MM.1S (cell line): Measurements from ENCODE around the gene IRX6.
A peak's percentile ranks its signal among the peaks of the same experiment; 100 is the strongest.

Experiments used
- DNase-seq: peaks from one replicate; pipeline ENCODE4 v3.0.0-alpha.2; 2015
- H2AFZ ChIP-seq: fragments of 300-600 bp; sonication (generic); 2 replicates; pipeline ENCODE4 v1.6.0; 2016; ENCODE audit warnings: antibody characterized with exemption, low read length
- H3F3A ChIP-seq: fragments of 300-600 bp; sonication (generic); 2 replicates; pipeline ENCODE4 v1.6.1; 2016; ENCODE audit warnings: mild to moderate bottlenecking, antibody characterized with exemption, low read length, moderate library complexity, mixed read lengths; ENCODE audit not compliant: insufficient read depth
- H3K27ac ChIP-seq: fragments of 300-600 bp; sonication (generic); 2 replicates; pipeline ENCODE4 v1.5.1; 2016; ENCODE audit warnings: mild to moderate bottlenecking, low read length
- H3K27me3 ChIP-seq: fragments of 300-600 bp; sonication (generic); replicated peaks from 2 replicates; pipeline ENCODE4 v1.6.0; 2016; ENCODE audit warnings: low read length; ENCODE audit not compliant: insufficient read depth
- H3K36me3 ChIP-seq: fragments of 300-600 bp; sonication (generic); replicated peaks from 2 replicates; pipeline ENCODE4 v1.6.1; 2016; ENCODE audit warnings: mild to moderate bottlenecking, low read length, mixed read lengths; ENCODE audit not compliant: insufficient read depth
- H3K4me1 ChIP-seq: fragments of 300-600 bp; sonication (generic); 2 replicates; pipeline ENCODE4 v1.6.1; 2016; ENCODE audit warnings: low read length, mixed read lengths
- H3K4me2 ChIP-seq: fragments of 300-600 bp; sonication (generic); 2 replicates; pipeline ENCODE4 v1.6.0; 2016; ENCODE audit warnings: low read depth, low read length
- H3K4me3 ChIP-seq: fragments of 300-600 bp; sonication (generic); 2 replicates; pipeline ENCODE4 v1.5.1; 2016; ENCODE audit warnings: low read length, mixed read lengths
- H3K79me2 ChIP-seq: fragments of 300-600 bp; sonication (generic); 2 replicates; pipeline ENCODE4 v1.6.1; 2016; ENCODE audit warnings: mixed run types, low read length, mixed read lengths
- H3K9ac ChIP-seq: fragments of 300-600 bp; sonication (generic); 2 replicates; pipeline ENCODE4 v1.6.1; 2016; ENCODE audit warnings: low read length, mixed read lengths
- H3K9me2 ChIP-seq: fragments of 300-600 bp; sonication (generic); replicated peaks from 2 replicates; pipeline ENCODE4 v1.6.1; 2016; ENCODE audit warnings: mild to moderate bottlenecking, low read length, mixed read lengths; ENCODE audit not compliant: insufficient read depth
- H3K9me3 ChIP-seq: fragments of 300-600 bp; sonication (generic); replicated peaks from 2 replicates; pipeline ENCODE4 v1.6.1; 2016; ENCODE audit warnings: mild to moderate bottlenecking, low read length, mixed read lengths; ENCODE audit not compliant: insufficient read depth
- H4K20me1 ChIP-seq: fragments of 300-600 bp; sonication (generic); 2 replicates; pipeline ENCODE4 v1.6.1; 2016; ENCODE audit warnings: mild to moderate bottlenecking, low read length, moderate library complexity, mixed read lengths; ENCODE audit not compliant: insufficient read depth
- EZH2 ChIP-seq: fragments of 300-600 bp; sonication (generic); optimal IDR thresholded peaks from 2 replicates; pipeline ENCODE3; 2017; ENCODE audit warnings: low read depth, mild to moderate bottlenecking, antibody characterized with exemption, low read length, mixed read lengths
- EZH2phosphoT487 ChIP-seq: fragments of 300-600 bp; sonication (generic); IDR thresholded peaks from 2 replicates; pipeline ENCODE4 v1.6.1; 2018; ENCODE audit warnings: antibody characterized with exemption, low read length
- TF ChIP-seq, protein P1 (sequence below): fragments of 300-600 bp; sonication (generic); IDR thresholded peaks from 2 replicates; pipeline ENCODE4 v1.5.1; 2016; ENCODE audit warnings: antibody characterized with exemption, low read length, mixed read lengths

Gene IRX6

DNA sequence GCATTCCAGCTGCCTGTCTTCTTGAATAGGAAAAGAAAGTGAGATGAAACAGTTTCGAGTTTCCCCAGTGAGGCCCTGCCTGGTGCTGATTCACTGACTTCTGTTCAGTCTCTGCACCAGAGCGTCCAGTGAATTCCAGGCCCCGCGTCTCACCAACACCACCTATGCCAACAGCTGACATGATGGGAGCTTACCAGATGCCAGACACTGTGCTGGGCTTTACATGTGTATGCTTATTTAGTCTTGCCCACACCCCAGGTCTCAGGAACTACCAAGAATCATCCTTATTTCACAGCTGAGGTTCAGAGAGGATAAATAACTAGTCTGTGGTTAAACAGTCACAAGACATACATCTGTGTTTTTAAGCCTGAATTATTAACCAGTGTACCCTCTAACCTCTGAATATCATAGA lies 29.1 kb upstream of the IRX6 start:
- H3K9ac ChIP-seq: no peak overlapping the region
- no peaks in the 10 kb centered on the region for H3K9me2 ChIP-seq
- DNase-seq: no peak
- no peak overlapping the region for H2AFZ ChIP-seq
- H4K20me1 ChIP-seq: no peaks in the 10 kb centered on the region
- H3K9me3 ChIP-seq: no peaks in the 10 kb centered on the region
- H3K27me3 ChIP-seq: no peaks in the 10 kb centered on the region
- H3K36me3 ChIP-seq: no peaks in the 10 kb centered on the region
- TF ChIP-seq EZH2 (no peak), EZH2phosphoT487 (no peak)
- TF ChIP-seq, protein P1, sequence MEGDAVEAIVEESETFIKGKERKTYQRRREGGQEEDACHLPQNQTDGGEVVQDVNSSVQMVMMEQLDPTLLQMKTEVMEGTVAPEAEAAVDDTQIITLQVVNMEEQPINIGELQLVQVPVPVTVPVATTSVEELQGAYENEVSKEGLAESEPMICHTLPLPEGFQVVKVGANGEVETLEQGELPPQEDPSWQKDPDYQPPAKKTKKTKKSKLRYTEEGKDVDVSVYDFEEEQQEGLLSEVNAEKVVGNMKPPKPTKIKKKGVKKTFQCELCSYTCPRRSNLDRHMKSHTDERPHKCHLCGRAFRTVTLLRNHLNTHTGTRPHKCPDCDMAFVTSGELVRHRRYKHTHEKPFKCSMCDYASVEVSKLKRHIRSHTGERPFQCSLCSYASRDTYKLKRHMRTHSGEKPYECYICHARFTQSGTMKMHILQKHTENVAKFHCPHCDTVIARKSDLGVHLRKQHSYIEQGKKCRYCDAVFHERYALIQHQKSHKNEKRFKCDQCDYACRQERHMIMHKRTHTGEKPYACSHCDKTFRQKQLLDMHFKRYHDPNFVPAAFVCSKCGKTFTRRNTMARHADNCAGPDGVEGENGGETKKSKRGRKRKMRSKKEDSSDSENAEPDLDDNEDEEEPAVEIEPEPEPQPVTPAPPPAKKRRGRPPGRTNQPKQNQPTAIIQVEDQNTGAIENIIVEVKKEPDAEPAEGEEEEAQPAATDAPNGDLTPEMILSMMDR: no peak
- H3K4me1 ChIP-seq: peaks cover 11% of the 10 kb centered on the region
- H3K27ac ChIP-seq: 0 out of 2 replicates have a peak overlapping the region, but pooled peaks have one; percentile 16
- H3K79me2 ChIP-seq: no peaks in the 10 kb centered on the region
- no peak overlapping the region for H3K4me3 ChIP-seq
- no peaks in the 10 kb centered on the region for H3F3A ChIP-seq
- peak overlapping the region; percentile 21; the same call in 1 of the 2 replicates for H3K4me2 ChIP-seq

DNA sequence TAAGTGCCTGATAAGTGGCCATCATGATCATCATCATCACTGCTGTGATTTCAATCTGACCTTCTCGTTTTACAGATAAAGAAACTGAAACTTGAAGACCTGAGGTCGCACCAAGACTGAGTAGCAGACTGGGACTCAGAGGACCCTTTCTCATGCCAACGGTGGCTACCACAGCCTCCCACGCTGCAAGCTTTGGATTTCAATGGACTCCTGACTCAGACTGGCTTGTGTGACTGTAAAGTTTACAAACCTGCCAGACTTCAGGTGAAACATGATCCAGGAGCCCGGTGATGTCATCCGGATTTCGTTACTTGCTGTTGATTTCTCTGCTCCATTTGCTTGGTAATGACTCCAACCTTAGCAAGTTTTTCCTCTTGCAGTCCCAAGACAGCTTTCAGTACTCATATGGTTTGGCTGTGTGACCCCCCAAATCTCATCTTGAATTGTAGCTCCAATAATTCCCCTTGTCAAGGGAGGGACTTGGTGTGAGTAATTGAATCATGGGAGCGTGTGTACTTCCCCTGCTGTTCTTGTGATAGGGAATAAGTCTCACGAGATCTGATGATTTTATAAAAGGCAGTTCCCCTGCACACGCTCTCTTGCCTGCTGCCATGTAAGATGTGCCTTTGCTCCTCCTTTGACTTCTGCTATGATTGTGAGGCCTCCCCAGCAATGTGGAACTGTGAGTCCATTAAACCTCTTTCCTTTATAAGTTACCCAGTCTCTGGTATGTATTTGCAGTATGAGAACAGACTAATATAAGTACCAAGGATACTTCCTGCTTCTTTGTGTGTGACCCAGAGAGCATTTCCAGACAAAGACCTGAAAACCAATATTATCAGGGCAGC lies 26.7 kb upstream of the IRX6 start:
- H3K27me3 ChIP-seq: no peaks in the 10 kb centered on the region
- no peaks in the 10 kb centered on the region for H3K36me3 ChIP-seq
- H3K9me3 ChIP-seq: no peaks in the 10 kb centered on the region
- H3K4me3 ChIP-seq: no peak overlapping the region
- TF ChIP-seq EZH2phosphoT487 (no peak), EZH2 (no peak)
- TF ChIP-seq, protein P1: no peak
- no peaks in the 10 kb centered on the region for H3K9me2 ChIP-seq
- H3K9ac ChIP-seq: no peak overlapping the region
- H3K79me2 ChIP-seq: no peaks in the 10 kb centered on the region
- no peak for DNase-seq
- no peak overlapping the region for H3K27ac ChIP-seq
- H3F3A ChIP-seq: no peaks in the 10 kb centered on the region
- no peak overlapping the region for H3K4me2 ChIP-seq
- no peak overlapping the region for H2AFZ ChIP-seq
- H4K20me1 ChIP-seq: no peaks in the 10 kb centered on the region
- peaks cover 11% of the 10 kb centered on the region for H3K4me1 ChIP-seq

DNA sequence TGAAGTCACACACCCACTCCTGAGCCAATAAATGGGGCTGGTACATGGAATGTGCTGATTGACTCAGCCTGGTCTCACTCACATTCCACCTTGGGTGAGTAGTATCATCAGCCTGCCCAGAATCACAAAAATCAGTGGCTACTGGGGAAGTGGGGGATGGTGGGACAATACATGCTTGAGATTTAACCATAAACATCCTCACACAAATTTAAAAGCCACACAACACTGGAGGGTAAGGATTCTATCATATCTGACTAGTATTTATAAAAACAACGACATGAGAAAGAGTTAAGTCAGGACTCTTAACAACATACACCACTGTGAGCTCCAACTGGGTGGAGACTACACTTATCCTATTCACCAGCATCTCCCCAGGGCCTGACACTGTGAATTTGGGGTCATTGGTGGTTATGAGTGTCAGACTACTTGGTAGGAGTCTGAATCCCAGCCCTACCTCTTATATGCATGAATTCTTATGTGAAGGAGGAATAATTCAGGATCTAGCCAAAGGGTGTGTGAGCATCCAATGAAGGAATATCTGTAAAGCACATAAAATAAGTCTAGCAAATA lies 26.0 kb upstream of the IRX6 start:
- Histone ChIP-seq H3K79me2 (no peaks in the 10 kb centered on the region), H3K9me3 (no peaks in the 10 kb centered on the region), H4K20me1 (no peaks in the 10 kb centered on the region), H3K36me3 (no peaks in the 10 kb centered on the region), H3K4me3 (no peak overlapping the region), H3K4me1 (peaks cover 11% of the 10 kb centered on the region), H3K27me3 (no peaks in the 10 kb centered on the region), H3F3A (no peaks in the 10 kb centered on the region), H3K9ac (no peak overlapping the region), H3K9me2 (no peaks in the 10 kb centered on the region), H2AFZ (no peak overlapping the region), H3K4me2 (no peak overlapping the region), H3K27ac (no peak overlapping the region)
- DNase-seq: no peak
- TF ChIP-seq, protein P1: no peak
- TF ChIP-seq EZH2phosphoT487 (no peak), EZH2 (no peak)
